SK-MEL-5 (cell line): ENCODE data around the gene FSCN2. TPM values are rescaled to one million over a fixed set of nuclear protein-coding genes. Genes with fewer than 3 reads are reported as not detected.
"Not testable (repeated sequence)": the region's sequence is repeated elsewhere in the genome, so short reads cannot be mapped to it uniquely, and the experiment has no call there.

ENCODE experiments used
- DNase-seq: peaks from one replicate; pipeline ENCODE4 v3.0.0-alpha.2; 2016; ENCODE audit warnings: low read depth, low spot score
- in situ Hi-C: cut with HindIII; loops from 2 replicates; pipeline ENCODE4 v1.10.0; 2016; ENCODE audit warnings: low sequenced_read_pairs, high pct_unique_total_duplicates, low pct_unique_long_range_greater_than_20kb
- small RNA-seq, 2 experiments: library from RNA; depleted of rRNA; stranded (forward); fragments of <200 nt; gene quantifications; one replicate each; pipeline ENCODE3, GENCODE V24; 2014
- total RNA-seq: library from RNA; depleted of rRNA; stranded (reverse); fragments of >200 nt; shearing (Covaris generic); gene quantifications from 2 replicates; pipeline ENCODE4 v1.2.3, GENCODE V29; 2014; rRNA removed

The FSCN2 gene
- total RNA-seq, 1 experiment from 2014 or later = 0.34 TPM

DNA sequence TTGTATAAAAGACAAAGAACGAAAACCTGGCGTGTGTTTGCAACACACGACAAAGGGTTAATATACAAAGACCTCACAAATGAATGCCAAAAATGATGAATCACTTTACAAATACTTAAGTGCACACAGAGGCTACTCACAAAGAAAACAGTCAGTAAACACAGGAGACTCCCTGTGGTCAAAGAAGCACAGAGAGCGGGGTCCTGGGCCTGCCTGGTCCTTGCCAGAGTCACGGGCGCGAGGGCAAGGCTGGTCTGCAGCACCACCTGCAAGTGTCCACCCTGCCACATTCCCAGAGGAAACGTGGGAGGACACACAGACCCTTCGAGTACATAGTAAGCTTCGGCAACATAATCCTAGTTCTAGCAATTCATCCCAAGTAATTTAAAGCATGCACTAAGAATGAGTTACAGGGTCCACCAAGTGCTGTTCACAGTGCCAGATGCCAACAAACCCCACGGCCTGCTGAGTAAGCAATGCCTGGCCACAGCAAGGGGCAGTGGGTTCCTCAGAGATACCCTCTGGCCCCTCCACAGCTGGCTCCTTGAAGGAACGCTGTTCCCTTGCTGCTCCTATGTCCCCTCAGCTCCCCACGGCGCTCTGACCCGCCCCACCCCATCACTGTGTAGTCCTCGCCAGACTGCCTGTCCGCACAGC is 48.6 kb downstream of the FSCN2 start:
- peak; percentile 85 for DNase-seq
- in situ Hi-C loops = no loop called here

DNA sequence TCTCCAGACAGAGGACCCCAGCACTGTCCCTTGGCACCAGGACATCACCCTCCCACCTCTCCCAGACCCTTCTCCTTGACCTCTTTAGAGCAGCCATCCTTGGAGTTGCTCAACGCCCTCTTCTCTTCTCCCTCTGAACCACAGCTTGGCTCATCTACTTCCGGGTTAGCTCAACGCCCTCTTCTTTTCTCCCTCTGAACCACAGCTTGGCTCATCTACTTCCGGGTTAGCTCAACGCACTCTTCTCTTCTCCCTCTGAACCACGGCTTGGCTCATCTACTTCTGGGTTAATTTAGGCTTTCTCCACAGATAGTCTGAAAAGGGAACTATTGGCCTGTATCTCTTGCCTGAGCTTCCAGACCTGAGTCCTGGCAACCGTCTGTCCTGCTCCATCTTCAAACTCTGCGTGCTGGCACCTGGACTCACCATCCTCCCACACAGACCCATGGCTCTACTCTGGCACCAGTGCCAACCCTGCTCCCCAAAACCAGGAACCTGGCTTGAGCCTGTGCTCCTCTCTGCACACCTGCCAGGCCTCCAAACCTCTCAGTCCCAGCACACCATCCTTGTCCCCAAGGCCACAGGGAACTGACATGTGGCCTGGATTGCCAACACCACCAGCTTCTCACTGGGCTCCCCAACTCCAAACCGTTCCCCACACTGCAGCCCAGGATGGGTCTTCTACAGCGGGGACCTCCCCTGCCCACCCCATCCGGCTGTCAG is 49.3 kb downstream of the FSCN2 start:
- DNase-seq = peak; percentile 35

GRCh38 chr17:81578038-81578441 is 49.9 kb downstream of the FSCN2 start:
- in situ Hi-C loops = no loop called here
- DNase-seq = no peak

More for the DNA sequence above, 49.3 kb downstream of the FSCN2 start:
- in situ Hi-C loops = no loop called here

- in situ Hi-C loops = no loop called here
- no peak for DNase-seq
These were observed 50.5 kb downstream of the FSCN2 start for GRCh38 chr17:81578561-81579225.

GRCh38 chr17:81579298-81579697 is 51.1 kb downstream of the FSCN2 start:
- in situ Hi-C loops = no loop called here
- DNase-seq = no peak

- in situ Hi-C loops = no loop called here
- DNase-seq = no peak
These were observed 51.7 kb downstream of the FSCN2 start for GRCh38 chr17:81579821-81580321.

DNA sequence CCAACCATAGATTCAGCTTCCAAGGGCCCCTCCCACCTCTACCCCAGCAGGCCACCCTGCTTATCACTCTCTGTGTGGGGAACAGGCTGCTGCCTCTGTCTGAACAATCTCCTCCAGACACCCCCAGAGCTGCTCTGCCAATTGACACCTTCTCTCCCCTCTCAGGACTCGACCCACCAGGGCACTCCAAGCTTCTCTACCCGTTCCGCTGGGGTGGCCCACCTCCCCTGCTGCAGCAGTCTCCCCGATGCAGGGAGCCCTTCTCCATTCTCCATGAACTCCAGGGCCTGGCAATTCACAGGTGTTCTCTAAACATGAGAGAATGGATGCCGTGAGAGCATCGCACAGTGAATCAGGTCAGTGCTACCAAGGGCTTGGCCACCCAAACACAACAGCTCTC is 52.3 kb downstream of the FSCN2 start:
- DNase-seq = no peak
- in situ Hi-C loops = no loop called here

DNA sequence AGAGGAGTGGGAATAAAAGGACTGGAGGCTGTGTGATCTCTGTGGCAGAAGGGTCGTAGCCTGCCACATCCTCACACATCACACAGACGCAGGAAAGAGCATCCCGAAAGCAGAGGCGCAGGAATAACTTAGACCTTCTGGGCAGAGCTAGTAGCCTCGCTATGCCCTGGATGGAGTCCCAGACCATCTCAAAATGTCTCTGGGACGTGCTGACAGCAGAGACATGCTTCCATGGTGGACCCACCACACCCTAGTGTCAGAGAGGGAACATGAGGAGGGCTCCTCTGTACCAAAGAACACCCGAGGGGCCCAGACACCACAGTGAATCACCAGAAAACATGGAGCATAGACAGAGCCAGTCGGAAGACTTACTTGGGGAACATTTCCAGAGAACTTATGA is 53.6 kb downstream of the FSCN2 start:
- in situ Hi-C loops = no loop called here
- DNase-seq = no peak

- in situ Hi-C loops = no loop called here
- DNase-seq = no peak
These were observed 54.2 kb downstream of the FSCN2 start for GRCh38 chr17:81582341-81582740.

- no peak for DNase-seq
- in situ Hi-C loops = no loop called here
These were observed 54.6 kb downstream of the FSCN2 start for GRCh38 chr17:81582749-81583148.

GRCh38 chr17:81583589-81584342 is 55.6 kb downstream of the FSCN2 start:
- in situ Hi-C loops = no loop called here
- no peak for DNase-seq

- in situ Hi-C loops, DNase-seq: not testable (repeated sequence)
These were observed 56.6 kb downstream of the FSCN2 start for GRCh38 chr17:81584771-81585170.

GRCh38 chr17:81586096-81586495 is 57.9 kb downstream of the FSCN2 start:
- no peak for DNase-seq
- in situ Hi-C loops = no loop called here

Small RNA genes lying within 50 kb of the gene (small RNA-seq; reads per million reads assigned to genes)
- gene RF00019 = 0 reads per million in 2 experiments

Other genes with a start within 250 kb of the FSCN2 start
- 185 and 189 TPM in 2 replicates for gene SLC38A10, start 233.1 kb upstream of the FSCN2 start, total RNA-seq
- gene BAHCC1, start 132.9 kb upstream of the FSCN2 start, total RNA-seq = 15.4 and 19.1 TPM in 2 replicates
- gene ACTG1, start 15.6 kb upstream of the FSCN2 start, total RNA-seq = 6,652 and 7,362 TPM in 2 replicates
- 34.0 and 35.0 TPM in 2 replicates for gene FAAP100, start 24.0 kb downstream of the FSCN2 start, total RNA-seq
- gene NPLOC4, start 108.7 kb downstream of the FSCN2 start, total RNA-seq = 139 TPM in 2 replicates
- 70.6 and 85.2 TPM in 2 replicates for gene TSPAN10, start 108.8 kb downstream of the FSCN2 start, total RNA-seq
- 0.67 TPM in 1 of 2 replicates, not detected in the other for gene PDE6G, start 128.2 kb downstream of the FSCN2 start, total RNA-seq
- gene OXLD1, start 138.2 kb downstream of the FSCN2 start, total RNA-seq = 96.8 and 106 TPM in 2 replicates
- gene CCDC137, start 138.4 kb downstream of the FSCN2 start, total RNA-seq = 52.0 and 56.8 TPM in 2 replicates
- 46.1 and 52.5 TPM in 2 replicates for gene ARL16, start 155.4 kb downstream of the FSCN2 start, total RNA-seq
- gene HGS, start 155.6 kb downstream of the FSCN2 start, total RNA-seq = 155 and 174 TPM in 2 replicates
- 24.9 and 29.5 TPM in 2 replicates for gene MRPL12, start 175.0 kb downstream of the FSCN2 start, total RNA-seq
- 45.5 and 50.6 TPM in 2 replicates for gene SLC25A10, start 183.9 kb downstream of the FSCN2 start, total RNA-seq